ENCODE measurements around the gene ABHD6. TPM values are rescaled to one million over a fixed set of nuclear protein-coding genes. Genes with fewer than 3 reads are reported as not detected.

The ABHD6 gene
- total RNA-seq, 4 donors from 2014 or later = 35.6 to 39.8 (median 38.2) TPM

DNA sequence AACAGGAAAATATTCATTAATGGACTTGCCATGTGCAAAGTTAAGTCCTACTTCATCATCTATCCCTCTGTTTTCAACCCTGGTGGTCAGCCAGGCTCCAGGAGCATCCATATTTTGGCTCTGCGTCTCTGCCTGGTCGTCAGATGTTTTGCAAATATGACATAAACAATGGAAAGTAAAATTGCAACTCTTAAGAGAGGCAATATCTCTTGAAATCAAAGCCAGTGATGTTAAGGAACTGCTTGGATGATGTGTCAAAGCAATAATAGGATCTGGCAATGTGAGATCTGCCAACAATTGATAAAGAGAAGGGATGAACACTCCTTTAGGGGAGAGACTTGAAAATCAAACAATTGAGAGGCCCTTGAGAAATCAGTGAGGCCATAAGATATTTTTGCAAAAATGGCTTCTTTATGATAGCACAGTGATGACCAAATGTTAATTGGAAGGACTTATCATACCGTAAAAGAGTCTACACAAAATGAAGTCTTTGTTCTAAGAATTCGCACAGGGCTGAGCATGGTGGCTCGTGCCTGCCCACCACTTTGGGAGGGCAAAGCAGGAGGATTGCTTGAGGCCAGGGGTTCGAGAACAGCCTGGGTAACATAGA is 6.5 kb downstream of the ABHD6 start:
- WGBS = 91% methylated on average over 6 of the region's 6 CpGs

GRCh38 chr3:58246148-58247047 is 8.8 kb downstream of the ABHD6 start:
- TF ChIP-seq, protein P1, sequence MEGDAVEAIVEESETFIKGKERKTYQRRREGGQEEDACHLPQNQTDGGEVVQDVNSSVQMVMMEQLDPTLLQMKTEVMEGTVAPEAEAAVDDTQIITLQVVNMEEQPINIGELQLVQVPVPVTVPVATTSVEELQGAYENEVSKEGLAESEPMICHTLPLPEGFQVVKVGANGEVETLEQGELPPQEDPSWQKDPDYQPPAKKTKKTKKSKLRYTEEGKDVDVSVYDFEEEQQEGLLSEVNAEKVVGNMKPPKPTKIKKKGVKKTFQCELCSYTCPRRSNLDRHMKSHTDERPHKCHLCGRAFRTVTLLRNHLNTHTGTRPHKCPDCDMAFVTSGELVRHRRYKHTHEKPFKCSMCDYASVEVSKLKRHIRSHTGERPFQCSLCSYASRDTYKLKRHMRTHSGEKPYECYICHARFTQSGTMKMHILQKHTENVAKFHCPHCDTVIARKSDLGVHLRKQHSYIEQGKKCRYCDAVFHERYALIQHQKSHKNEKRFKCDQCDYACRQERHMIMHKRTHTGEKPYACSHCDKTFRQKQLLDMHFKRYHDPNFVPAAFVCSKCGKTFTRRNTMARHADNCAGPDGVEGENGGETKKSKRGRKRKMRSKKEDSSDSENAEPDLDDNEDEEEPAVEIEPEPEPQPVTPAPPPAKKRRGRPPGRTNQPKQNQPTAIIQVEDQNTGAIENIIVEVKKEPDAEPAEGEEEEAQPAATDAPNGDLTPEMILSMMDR (IDR thresholded peaks at IDR 0.05) = no peak
- TF ChIP-seq POLR2A (IDR thresholded peaks at IDR 0.05) (no peak), EP300 (IDR thresholded peaks at IDR 0.05) (no peak), POLR2AphosphoS5 (IDR thresholded peaks at IDR 0.05) (no peak)
- 70% methylated on average over 8 of the region's 8 CpGs for WGBS
- Histone ChIP-seq H3K36me3 (no peaks in the 10 kb centered on the region), H3K27ac (no peak overlapping the region), H3K4me3 (no peak overlapping the region), H3K9me3 (no peaks in the 10 kb centered on the region), H3K4me1 (peaks cover 38% of the 10 kb centered on the region), H3K27me3 (no peaks in the 10 kb centered on the region)
- DNase-seq (ENCODE audit: low spot score in 2 of 2) = no peak

More for the DNA sequence above, 6.5 kb downstream of the ABHD6 start:
- no peaks in the 10 kb centered on the region for H3K9me3 ChIP-seq
- H3K36me3 ChIP-seq = no peaks in the 10 kb centered on the region
- H3K4me3 ChIP-seq = no peak overlapping the region
- H3K4me1 ChIP-seq = peaks cover 25% of the 10 kb centered on the region
- H3K27ac ChIP-seq = no peak overlapping the region
- DNase-seq (ENCODE audit: low spot score in 2 of 2) = no peak
- TF ChIP-seq POLR2AphosphoS5 (IDR thresholded peaks at IDR 0.05) (no peak), EP300 (IDR thresholded peaks at IDR 0.05) (no peak), POLR2A (IDR thresholded peaks at IDR 0.05) (no peak)
- TF ChIP-seq, protein P1 (IDR thresholded peaks at IDR 0.05) = no peak
- H3K27me3 ChIP-seq = no peaks in the 10 kb centered on the region

DNA sequence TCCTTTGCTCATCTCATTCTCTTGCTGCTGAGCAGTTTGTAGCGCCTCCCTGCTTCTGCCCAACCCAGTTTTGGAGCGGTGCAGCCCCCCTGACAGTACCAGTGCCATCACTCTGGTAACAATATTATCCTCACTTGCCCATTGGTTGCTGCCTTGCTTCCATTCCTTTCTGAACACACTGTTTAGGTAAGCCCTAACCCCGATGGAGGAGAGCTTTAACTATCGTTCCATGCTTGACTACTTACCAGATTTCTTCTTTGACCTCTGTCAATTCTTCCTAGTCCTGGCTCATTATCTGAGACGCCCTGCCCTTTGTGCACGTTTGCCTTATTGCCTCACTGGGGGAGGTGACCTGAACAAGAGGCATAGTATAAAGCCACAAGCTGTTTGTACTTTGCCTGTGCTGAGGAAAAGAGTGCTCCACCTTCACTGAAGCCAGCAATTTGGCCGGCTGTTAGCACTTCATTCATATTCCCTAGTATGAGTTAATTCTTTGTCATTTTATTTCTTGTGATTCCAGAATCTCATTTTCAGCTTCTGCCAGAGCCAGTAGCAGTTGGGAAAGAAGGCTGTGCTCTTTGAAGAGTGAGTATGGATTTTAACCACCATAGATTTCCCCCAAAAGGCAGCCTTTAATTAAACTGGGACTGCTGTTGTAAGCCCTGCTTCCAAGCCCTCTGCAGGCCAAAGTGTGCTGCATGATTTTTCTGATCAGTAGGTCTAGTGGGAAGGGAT is 11.9 kb downstream of the ABHD6 start:
- Histone ChIP-seq H3K4me3 (no peak overlapping the region), H3K27me3 (no peaks in the 10 kb centered on the region), H3K36me3 (no peaks in the 10 kb centered on the region), H3K9me3 (no peaks in the 10 kb centered on the region), H3K27ac (peak overlapping the region; percentile 25), H3K4me1 (peaks cover 37% of the 10 kb centered on the region)
- DNase-seq (ENCODE audit: low spot score in 2 of 2) = no peak
- TF ChIP-seq EP300 (IDR thresholded peaks at IDR 0.05) (no peak), POLR2AphosphoS5 (IDR thresholded peaks at IDR 0.05) (no peak)
- WGBS = 47% methylated on average over 7 of the region's 7 CpGs

GRCh38 chr3:58250093-58250707 is 12.6 kb downstream of the ABHD6 start:
- peak overlapping the region; percentile 25 for H3K27ac ChIP-seq
- H3K4me3 ChIP-seq = no peak overlapping the region
- TF ChIP-seq, protein P1 (IDR thresholded peaks at IDR 0.05) = no peak
- TF ChIP-seq POLR2AphosphoS5 (IDR thresholded peaks at IDR 0.05) = no peak
- no peak for TF ChIP-seq EP300 (IDR thresholded peaks at IDR 0.05)
- H3K36me3 ChIP-seq = no peaks in the 10 kb centered on the region
- no peak for DNase-seq (ENCODE audit: low spot score in 2 of 2)
- H3K9me3 ChIP-seq = no peaks in the 10 kb centered on the region
- H3K27me3 ChIP-seq = no peaks in the 10 kb centered on the region
- WGBS = 87% methylated on average over 8 of the region's 8 CpGs
- peaks cover 37% of the 10 kb centered on the region for H3K4me1 ChIP-seq

DNA sequence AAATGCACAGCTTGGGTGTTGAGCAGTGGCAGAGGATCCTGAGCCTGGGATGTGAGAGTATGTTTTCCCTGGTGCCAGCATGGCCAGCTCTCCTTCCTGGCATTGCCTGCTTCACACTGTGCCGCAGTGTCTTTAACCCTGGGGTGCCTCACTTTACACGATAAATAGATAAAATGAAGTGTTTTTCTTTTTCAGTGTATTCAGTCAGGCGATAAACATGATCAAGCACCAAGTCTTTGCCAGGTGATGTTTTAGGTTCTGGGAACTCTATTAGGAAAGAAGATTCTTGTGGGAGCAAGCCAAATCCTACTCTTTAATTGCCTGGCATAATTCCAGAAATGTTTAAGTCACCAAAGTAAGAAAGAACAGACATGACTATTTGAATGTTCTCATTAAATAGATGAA is 14.0 kb downstream of the ABHD6 start:
- peaks cover 33% of the 10 kb centered on the region for H3K4me1 ChIP-seq
- TF ChIP-seq EP300 (IDR thresholded peaks at IDR 0.05) = no peak
- no peak for TF ChIP-seq POLR2AphosphoS5 (IDR thresholded peaks at IDR 0.05)
- TF ChIP-seq, protein P1 (IDR thresholded peaks at IDR 0.05) = no peak
- no peak for TF ChIP-seq POLR2A (IDR thresholded peaks at IDR 0.05)
- DNase-seq (ENCODE audit: low spot score in 2 of 2) = no peak
- no peak overlapping the region for H3K4me3 ChIP-seq
- no peaks in the 10 kb centered on the region for H3K9me3 ChIP-seq
- WGBS = 68% methylated on average over 3 of the region's 3 CpGs
- no peaks in the 10 kb centered on the region for H3K27me3 ChIP-seq
- H3K36me3 ChIP-seq = peaks cover 3% of the 10 kb centered on the region
- no peak overlapping the region for H3K27ac ChIP-seq
